ENCODE data around the gene MPDU1. TPM values are rescaled to one million over a fixed set of nuclear protein-coding genes. Genes with fewer than 3 reads are reported as not detected.

Gene MPDU1
- 81.4 TPM for polyA plus RNA-seq (2013, experiment 1 of 2; ENCODE audit: insufficient read length)
- polyA plus RNA-seq (2013, experiment 2 of 2; ENCODE audit: insufficient read length), result 81.0 TPM

DNA sequence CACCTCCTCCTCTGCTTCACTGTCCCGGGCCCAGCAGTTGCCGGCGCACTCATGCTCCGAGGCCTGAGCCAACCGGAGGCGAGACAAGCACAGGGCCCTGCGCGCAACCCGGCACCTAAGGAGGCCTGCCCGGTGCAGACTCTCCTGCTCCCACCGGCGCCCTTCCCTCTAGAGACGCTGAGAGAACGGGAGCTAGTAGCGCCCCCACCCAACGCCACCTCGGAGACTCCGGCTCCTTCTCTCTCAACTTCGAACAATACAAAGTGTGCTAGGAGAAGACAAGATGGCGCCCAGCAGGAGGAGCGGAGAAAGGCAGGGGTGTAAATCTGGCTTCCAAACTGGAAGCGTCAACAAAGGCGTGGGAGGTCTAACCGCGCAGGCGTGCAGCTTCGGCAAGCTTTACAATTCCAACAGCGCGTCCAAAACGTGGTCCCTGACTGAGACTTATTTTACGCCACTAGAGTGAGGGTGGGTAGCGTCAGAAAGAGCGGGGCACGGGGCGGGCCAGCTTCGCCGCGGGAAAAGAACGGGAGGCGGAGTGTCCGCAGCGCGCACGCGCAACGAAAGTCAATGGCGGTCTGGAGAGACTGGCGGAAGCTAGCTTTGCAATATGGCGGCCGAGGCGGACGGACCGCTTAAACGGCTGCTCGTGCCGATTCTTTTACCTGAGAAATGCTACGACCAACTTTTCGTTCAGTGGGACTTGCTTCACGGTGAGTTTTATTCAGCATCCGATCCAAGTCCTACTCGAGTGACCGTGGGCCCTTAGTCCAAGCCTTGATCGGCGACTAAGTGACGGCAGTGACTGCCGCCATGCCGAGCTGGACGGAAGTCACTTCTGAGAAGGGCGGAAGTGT is at the start of gene MPDU1:
Gene MPDU1 (plus strand): TSS at position 600 of the 857 bp plus-strand sequence. CDS start 11 bp downstream, at position 611.
- peak; percentile 98 for DNase-seq

DNA sequence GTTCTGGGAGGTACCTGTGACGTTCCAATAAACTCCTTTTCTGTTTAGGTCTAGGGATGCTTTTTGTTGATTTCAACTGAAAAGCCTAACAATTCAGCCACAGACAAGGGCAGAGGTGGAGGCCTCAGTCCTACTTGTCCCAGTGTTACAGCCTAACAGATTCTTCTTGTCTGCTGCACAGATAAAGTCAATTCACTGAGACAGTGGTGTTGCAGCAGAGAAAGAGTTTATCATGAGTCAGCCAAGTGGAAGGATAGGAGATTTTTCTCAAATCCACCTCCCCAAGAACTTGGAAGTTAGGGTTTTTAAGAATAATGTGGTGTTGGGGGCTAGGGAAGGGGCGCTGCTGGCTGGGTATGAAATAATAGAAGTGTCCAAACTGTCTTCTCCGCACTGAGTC is 45.6 kb upstream of the MPDU1 start:
- DNase-seq, result no peak

DNA sequence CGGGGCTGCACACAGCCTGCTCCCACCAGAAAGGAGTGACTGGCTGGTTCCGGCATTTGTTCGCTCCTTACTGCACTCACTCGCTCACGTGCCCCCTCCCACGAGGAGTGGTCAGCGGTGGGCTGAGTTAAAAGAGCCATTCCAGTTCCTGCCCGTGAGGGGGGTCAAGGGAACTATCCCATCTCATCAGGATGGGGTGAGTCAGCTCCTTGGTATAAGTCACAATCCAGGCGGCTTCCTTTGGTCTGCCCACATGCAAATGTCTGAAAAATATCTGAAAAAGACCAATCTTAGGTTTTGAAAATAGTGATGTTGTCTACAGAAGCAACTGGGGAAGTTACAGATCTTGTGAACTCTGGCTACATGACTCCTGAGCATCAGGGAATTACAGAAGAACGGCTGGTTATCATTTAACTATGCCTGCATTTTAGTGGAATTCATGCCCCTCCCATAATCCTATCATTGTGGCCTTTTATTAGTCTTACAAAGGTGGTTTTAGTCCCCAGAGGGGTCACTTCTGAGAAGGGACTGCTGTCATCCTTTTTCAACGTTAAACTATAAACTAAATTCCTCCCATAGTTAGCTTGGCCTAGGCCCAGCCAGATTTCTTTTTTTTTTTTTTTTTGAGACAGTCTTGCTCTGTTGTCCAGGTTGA is 44.6 kb upstream of the MPDU1 start:
- DNase-seq, result no peak

DNA sequence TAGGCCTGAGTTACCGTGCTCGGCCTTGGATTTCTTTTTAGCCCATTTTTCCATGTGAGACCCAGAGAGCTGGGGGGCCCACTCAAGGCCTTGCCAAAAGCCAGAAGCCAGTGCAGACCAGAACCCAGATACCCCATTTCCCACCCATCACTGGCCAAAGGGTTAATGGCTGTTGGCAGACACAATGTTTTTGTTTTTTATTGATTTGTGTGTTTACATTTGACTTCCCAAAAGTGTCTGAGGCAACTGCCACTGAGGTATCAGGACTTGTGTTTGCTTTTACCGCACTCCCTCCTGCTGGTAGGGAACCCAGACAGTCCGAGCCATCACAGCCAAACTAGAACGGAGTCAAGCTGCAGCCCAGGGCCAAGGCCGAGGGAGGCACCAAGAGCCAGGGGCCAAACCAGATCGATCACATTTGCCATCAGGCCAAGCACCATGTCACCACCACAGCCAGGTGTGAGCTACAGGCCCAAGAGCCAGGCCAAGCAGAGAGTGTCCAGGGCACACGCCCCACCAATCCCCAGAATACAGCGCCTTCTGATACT is 42.5 kb upstream of the MPDU1 start:
- DNase-seq, result no peak

DNA sequence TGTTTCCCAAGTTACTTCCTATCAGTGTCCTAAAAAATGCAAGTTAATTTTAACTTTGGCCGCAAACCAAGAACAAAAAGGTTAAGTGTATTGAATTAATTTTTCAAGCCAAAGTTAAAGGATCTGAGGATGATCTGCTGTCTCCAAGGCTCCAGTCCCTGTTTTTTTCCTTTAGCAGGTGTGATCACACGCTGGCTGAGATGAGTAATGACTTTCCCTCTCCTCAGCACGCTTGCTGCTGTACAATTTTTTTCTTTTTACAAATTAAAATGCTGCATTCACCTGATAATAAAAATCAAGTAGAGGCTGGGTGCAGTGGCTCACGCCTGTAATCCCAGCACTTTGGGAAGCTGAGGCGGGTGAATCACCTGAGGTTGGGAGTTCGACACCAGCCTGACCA is 38.7 kb upstream of the MPDU1 start:
- DNase-seq, result no peak

DNA sequence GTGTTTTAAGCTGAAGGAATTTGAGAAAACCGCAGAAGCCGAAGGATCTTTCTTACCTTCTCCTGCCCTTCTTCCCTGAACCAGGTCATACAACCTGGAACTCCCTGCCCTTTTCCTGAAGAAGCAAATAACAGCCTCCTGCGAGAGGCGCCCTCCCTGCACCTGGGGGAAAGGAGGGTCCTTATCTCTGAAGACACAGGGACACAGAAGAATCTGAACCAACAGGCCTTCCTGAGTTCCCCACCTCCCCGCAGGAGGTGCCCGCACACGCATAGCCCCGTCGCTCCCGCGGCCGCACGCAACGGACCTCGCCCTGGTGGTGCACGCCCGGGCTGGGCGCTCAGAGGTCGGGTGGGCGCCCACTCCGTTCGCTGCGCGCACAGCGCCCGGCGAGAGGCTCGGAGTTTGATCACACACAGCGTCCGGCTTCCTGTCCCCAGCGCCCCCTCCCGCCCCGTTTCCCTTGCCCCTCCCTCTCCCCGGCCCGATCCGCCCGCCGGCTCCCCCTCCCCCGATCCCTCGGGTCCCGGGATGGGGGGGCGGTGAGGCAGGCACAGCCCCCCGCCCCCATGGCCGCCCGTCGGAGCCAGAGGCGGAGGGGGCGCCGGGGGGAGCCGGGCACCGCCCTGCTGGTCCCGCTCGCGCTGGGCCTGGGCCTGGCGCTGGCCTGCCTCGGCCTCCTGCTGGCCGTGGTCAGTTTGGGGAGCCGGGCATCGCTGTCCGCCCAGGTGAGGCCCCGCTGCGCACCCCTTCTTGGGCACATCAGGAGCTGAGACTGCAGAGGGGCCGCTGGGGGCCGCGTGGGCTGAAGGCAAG is 34.9 kb upstream of the MPDU1 start, which contains the start of gene TNFSF12:
Gene TNFSF12 (plus strand): TSS at position 474 of the 816 bp plus-strand sequence. CDS start 96 bp downstream, at position 570.
- peak; percentile 47 for DNase-seq

DNA sequence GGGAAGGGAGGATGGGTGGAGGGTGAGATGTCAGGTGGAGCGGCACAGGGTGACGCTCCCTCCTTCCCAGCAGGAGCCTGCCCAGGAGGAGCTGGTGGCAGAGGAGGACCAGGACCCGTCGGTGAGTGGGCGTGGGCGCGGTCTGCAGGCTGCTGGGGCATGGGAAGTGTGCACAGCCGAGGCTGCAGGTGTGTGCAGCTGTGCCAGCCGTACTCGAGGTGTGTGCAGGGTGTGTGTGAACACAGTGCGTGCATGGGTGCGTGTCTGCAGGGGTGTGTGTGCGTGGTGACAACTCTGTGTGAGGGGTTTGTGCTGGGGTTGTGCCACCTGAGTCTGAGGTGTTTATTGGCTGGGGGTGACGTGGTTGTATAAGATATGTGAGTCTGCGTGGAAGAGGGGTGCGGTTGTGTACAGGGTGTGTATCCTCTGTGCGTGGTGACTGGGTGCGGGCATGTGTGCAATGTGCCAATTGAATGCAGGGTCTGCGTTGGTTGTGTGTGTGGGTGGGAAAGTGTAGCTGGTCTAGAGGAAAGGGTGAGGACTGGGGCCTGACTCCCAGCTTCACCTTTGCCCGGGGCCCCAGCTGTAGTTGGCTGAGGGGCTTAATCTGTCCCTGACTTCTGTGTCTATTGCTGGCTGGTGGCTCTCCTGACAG is 34.1 kb upstream of the MPDU1 start:
- no peak for DNase-seq

DNA sequence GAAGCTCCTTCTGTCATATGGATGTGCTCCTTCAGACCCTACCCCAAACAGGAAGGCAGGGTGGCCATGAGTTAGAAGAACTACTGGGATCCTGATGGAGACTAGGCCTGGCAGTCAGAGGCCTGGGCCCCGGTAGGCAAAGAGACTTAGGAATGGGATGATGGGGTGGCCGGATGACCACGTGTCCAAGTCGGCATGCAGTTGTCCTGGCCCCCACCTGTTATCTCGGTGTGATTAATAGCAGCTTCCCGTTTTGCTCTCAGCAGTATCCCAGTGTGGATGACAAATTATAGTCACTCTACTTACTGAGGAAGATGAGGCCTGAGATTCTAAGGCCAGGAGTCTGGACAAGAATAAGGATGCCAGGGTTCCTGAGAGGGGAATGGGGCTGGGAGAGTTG is 33.3 kb upstream of the MPDU1 start:
- DNase-seq, result no peak

DNA sequence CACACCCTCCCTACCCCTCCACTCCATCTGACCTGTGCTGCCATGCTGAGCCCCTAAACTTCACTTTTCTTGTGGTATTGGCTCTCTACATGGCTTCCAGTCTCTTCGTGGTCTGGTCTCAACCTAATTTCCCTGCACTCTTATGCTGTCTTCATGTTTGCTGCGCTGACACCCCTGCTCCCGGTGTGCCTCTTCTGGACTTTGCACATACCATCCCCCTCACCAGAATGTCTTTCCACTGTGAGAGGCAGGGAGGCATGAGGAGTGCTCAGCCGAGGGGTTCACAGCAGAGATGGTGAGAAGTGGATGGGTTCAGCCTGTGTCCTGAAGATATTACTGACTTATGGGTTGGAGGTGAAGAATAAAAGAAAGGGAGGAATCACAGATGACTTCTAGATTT is 32.3 kb upstream of the MPDU1 start:
- no peak for DNase-seq

DNA sequence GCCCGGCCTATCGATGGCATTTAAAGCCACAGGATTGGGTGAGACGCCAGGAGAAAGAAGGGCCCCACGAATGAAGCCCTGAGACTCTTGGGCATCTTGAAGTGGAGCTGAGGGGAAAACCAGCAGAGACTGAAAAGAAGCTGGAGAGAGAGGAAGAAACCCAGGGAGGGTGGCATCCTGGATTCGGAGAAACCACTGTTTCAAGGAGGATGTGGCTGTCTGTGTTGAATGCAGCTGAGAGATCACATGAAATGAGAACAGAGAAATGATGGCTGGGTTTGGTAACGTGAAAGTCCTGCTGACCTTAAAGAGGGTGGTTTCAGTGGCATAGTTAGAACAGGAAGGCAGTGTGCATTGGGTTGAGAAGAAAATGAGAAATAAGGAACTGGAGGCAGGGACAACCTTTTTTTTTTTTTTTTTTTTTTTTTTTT is 31.0 kb upstream of the MPDU1 start:
- no peak for DNase-seq

DNA sequence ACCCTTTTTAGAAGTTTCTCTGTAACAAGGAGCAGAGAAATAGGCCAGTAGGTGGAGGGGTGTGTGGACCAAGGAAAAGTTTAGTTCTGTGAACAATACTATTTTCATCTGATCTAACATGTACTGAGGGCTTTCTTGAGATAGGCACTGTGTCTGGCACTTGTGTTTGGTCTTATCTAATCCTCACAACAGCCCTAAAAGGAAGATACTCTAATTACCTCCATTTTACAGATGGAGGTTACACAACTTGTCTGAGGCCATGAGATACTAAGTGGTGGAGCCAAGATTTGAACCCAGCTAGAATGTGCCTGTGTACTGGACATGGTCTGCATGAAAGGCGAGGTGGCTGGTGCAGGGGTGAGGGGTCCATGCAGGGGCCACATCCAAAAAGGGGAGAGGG is 30.3 kb upstream of the MPDU1 start:
- DNase-seq, result no peak

DNA sequence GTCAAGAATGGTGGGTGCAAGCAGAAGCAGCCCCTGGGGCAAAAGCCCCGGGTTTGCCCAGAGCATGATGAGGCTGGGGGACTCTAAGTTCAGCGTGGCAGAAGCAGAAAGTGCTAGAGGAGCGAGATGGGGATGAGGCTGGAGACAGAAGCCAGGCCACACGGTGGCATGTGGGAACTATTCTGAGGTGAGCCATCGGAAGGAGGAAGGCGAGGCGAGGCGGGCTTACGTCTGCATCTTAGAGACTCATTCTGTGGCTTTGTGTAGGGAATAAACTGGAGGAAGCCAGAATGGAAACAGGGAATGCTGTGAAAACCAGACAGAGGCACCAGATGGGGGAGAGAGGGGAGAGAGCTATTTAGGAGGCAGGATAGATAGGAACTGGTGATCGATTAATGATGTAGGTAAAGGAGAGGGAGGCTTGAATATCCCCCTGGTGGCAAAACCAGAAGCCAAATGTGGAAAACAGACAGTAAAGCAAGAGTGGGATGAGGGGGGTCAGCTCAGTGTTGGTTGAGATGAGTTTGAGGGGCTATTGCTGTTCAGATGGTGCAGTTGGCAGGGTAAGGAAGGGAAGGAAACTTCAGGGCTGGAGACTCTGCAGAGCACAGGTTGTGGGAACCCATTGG is 28.2 kb upstream of the MPDU1 start:
- no peak for DNase-seq

DNA sequence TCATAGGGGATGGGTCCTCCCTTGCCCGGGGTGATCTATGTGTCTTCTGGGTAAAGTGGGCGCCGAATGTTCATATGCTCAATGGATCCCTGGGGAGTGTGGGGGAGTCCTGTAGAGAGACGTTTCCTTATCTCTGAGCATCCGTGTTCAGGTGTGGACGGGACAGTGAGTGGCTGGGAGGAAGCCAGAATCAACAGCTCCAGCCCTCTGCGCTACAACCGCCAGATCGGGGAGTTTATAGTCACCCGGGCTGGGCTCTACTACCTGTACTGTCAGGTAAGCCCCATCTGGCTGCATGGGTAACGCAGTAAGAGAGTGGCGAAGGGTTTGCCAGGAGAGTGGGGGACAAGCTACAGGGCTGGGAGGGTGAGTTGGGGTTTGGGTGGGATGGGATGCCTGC is 27.0 kb upstream of the MPDU1 start:
- no peak for DNase-seq

DNA sequence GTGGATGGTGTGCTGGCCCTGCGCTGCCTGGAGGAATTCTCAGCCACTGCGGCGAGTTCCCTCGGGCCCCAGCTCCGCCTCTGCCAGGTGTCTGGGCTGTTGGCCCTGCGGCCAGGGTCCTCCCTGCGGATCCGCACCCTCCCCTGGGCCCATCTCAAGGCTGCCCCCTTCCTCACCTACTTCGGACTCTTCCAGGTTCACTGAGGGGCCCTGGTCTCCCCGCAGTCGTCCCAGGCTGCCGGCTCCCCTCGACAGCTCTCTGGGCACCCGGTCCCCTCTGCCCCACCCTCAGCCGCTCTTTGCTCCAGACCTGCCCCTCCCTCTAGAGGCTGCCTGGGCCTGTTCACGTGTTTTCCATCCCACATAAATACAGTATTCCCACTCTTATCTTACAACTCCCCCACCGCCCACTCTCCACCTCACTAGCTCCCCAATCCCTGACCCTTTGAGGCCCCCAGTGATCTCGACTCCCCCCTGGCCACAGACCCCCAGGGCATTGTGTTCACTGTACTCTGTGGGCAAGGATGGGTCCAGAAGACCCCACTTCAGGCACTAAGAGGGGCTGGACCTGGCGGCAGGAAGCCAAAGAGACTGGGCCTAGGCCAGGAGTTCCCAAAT is 26.4 kb upstream of the MPDU1 start:
- DNase-seq, result no peak

DNA sequence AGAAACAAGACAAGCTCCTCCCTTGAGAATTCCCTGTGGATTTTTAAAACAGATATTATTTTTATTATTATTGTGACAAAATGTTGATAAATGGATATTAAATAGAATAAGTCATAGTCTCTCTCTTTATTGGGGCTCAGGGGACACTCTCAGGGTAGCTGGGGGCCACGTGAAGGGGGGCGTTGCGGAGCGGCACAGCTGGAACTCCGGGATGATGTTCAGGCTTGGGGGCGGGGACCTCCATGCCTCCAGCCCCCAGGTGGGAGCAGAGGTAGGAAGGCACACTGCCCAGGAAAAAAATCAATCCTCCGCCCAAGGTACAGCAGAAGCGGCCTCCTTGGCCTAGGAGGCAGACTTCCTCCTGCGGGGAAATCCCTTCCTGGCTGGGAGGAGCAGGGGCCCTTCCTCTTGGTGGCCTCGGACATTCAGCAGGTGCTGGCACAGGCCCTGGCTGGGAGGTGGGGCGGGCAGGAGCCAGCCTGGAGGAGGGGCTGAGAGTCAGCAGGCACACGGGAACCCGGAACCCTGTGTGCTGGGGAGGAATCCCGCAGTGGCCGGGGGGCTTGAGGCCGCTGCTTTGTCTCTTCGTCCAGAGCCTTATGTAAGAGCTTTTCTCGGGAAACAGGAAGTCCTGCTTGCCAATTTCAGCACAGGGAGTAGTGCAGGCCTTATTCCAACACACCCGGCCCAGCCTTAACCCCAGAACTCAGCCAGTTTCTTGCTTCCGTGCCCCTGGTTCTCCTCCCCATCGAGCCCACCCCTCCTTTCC is 25.7 kb upstream of the MPDU1 start:
- DNase-seq, result no peak

DNA sequence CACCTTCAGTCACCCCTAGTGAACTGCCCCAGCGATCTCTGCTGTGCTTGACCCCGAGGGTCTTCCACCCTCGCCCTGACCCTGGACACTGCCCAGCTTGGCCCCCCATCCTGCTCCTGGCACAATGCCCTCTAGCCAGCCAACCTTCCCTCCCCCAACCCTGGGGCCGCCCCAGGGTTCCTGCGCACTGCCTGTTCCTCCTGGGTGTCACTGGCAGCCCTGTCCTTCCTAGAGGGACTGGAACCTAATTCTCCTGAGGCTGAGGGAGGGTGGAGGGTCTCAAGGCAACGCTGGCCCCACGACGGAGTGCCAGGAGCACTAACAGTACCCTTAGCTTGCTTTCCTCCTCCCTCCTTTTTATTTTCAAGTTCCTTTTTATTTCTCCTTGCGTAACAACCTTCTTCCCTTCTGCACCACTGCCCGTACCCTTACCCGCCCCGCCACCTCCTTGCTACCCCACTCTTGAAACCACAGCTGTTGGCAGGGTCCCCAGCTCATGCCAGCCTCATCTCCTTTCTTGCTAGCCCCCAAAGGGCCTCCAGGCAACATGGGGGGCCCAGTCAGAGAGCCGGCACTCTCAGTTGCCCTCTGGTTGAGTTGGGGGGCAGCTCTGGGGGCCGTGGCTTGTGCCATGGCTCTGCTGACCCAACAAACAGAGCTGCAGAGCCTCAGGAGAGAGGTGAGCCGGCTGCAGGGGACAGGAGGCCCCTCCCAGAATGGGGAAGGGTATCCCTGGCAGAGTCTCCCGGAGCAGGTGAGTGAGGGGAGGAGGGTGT is 24.9 kb upstream of the MPDU1 start, which contains the start of gene TNFSF13:
Gene TNFSF13 (plus strand): TSS at position 207 of the 776 bp plus-strand sequence. CDS start 290 bp downstream, at position 497.
- no peak for DNase-seq

DNA sequence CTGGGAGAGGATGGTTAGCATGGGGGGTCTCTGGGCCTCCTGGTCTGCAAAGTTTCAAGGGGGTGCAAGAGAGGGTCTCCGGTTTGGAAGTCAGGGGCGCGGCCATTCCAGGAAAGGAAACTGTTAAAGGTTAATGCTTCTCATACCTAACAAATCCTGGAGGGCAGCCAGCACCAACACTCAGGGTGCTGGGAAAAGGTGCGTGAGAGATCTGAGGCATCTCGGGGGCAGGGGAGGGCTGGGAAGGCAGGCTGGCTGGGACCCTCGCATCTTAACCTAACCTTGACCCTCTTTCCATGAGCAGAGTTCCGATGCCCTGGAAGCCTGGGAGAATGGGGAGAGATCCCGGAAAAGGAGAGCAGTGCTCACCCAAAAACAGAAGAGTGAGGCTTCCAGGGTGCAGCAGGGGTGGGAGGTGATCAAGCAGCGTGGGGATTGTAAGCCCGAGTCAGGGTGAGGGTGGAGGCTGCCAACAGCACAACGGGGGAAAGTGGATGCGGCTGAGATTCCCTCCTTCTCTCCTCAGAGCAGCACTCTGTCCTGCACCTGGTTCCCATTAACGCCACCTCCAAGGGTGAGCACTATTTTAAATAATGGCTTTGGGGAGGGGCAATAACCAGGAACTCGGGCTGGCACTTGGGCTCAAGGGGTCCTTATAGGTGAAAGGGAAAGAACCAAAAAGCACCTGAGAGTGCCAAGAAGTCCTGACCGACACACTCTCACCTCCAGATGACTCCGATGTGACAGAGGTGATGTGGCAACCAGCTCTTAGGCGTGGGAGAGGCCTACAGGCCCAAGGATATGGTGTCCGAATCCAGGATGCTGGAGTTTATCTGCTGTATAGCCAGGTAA is 24.1 kb upstream of the MPDU1 start:
- DNase-seq, result no peak

All from fibroblast of skin of scalp (primary cell).